Parathyroid adenoma (tissue), 2 donors: ENCODE measurements around the gene HUS1B.

Source experiments
- H2AFZ ChIP-seq: fragments of 300-600 bp; sonication (generic); one replicate; pipeline ENCODE4 v1.7.0; 2017; ENCODE audit warnings: antibody characterized with exemption, mild to moderate bottlenecking
- H3K27ac ChIP-seq: fragments of 300-600 bp; sonication (generic); one replicate; pipeline ENCODE4 v1.7.0; 2017
- H3K27me3 ChIP-seq: fragments of 300-600 bp; sonication (generic); one replicate; pipeline ENCODE4 v1.7.0; 2017; ENCODE audit warnings: low read length; ENCODE audit not compliant: control insufficient read depth, insufficient read depth
- H3K36me3 ChIP-seq: fragments of 300-600 bp; sonication (generic); one replicate; pipeline ENCODE4 v1.7.0; 2017; ENCODE audit warnings: low read length; ENCODE audit not compliant: control insufficient read depth, insufficient read depth
- H3K4me1 ChIP-seq: fragments of 300-600 bp; sonication (generic); one replicate; pipeline ENCODE4 v1.7.0; 2017; ENCODE audit warnings: control low read depth
- H3K4me2 ChIP-seq: fragments of 300-600 bp; sonication (generic); one replicate; pipeline ENCODE4 v1.7.0; 2017; ENCODE audit warnings: low read length
- H3K4me3 ChIP-seq: fragments of 300-600 bp; sonication (generic); one replicate; pipeline ENCODE4 v1.7.0; 2017; ENCODE audit warnings: low read depth, low read length
- H3K79me2 ChIP-seq: fragments of 300-600 bp; sonication (generic); one replicate; pipeline ENCODE4 v1.7.0; 2017; ENCODE audit warnings: control low read depth
- H3K9ac ChIP-seq: fragments of 300-600 bp; sonication (generic); one replicate; pipeline ENCODE4 v1.7.0; 2017; ENCODE audit warnings: mild to moderate bottlenecking
- H3K9me3 ChIP-seq: fragments of 300-600 bp; sonication (generic); one replicate; pipeline ENCODE4 v1.7.0; 2017; ENCODE audit warnings: low read length; ENCODE audit not compliant: control insufficient read depth
- CTCF ChIP-seq: fragments of 300-600 bp; sonication (generic); IDR thresholded peaks from one replicate; pipeline ENCODE4 v1.7.0; 2017; ENCODE audit warnings: antibody characterized with exemption, mild to moderate bottlenecking
- donor health status: primary hyperparathyroidism.

HUS1B gene

DNA sequence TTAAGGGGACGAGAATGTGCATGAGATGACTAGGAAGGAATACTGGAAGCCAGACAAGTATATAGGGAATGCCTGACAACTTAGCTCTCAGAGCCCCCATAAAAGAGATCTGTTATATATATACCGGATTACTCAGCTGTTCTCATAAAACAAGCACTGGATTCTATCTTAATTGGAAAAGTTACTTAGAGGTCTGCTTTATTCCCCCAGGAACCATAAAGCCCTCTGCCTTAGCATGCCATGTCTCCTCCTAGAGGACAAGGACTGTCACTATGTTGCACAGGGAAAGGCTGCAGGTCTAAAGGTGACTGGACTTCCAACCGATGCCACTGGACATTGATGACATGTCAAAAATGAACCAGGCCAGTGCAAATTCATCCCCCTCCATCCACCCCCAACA is 29.6 kb upstream of the HUS1B start:
- Histone ChIP-seq H3K4me1 (peaks cover 2% of the 10 kb centered on the region), H3K4me2 (no peak overlapping the region)
- no peak for TF ChIP-seq CTCF

GRCh38 chr6:684831-685636 is 28.1 kb upstream of the HUS1B start:
- Histone ChIP-seq H3K27me3 (no peaks in the 10 kb centered on the region), H3K4me3 (no peak overlapping the region), H3K36me3 (no peaks in the 10 kb centered on the region), H3K27ac (no peak overlapping the region), H2AFZ (no peak overlapping the region), H3K9me3 (no peaks in the 10 kb centered on the region), H3K4me2 (no peak overlapping the region), H3K79me2 (peaks cover 42% of the 10 kb centered on the region), H3K9ac (no peak overlapping the region), H3K4me1 (peaks cover 2% of the 10 kb centered on the region)
- TF ChIP-seq CTCF, result no peak

More for the DNA sequence above, 29.6 kb upstream of the HUS1B start:
- Histone ChIP-seq H3K9me3 (no peaks in the 10 kb centered on the region), H3K27ac (no peak overlapping the region), H3K9ac (no peak overlapping the region), H3K36me3 (no peaks in the 10 kb centered on the region), H3K79me2 (peaks cover 45% of the 10 kb centered on the region), H3K4me3 (no peak overlapping the region), H3K27me3 (no peaks in the 10 kb centered on the region), H2AFZ (no peak overlapping the region)

GRCh38 chr6:683742-684440 is 27.0 kb upstream of the HUS1B start:
- H3K9me3 ChIP-seq, result no peaks in the 10 kb centered on the region
- H3K79me2 ChIP-seq, result peaks cover 37% of the 10 kb centered on the region
- no peak overlapping the region for H3K4me2 ChIP-seq
- no peaks in the 10 kb centered on the region for H3K27me3 ChIP-seq
- H3K4me1 ChIP-seq, result no peaks in the 10 kb centered on the region
- no peak for TF ChIP-seq CTCF
- no peak overlapping the region for H2AFZ ChIP-seq
- H3K4me3 ChIP-seq, result no peak overlapping the region
- H3K9ac ChIP-seq, result no peak overlapping the region
- H3K36me3 ChIP-seq, result no peaks in the 10 kb centered on the region
- H3K27ac ChIP-seq, result no peak overlapping the region

DNA sequence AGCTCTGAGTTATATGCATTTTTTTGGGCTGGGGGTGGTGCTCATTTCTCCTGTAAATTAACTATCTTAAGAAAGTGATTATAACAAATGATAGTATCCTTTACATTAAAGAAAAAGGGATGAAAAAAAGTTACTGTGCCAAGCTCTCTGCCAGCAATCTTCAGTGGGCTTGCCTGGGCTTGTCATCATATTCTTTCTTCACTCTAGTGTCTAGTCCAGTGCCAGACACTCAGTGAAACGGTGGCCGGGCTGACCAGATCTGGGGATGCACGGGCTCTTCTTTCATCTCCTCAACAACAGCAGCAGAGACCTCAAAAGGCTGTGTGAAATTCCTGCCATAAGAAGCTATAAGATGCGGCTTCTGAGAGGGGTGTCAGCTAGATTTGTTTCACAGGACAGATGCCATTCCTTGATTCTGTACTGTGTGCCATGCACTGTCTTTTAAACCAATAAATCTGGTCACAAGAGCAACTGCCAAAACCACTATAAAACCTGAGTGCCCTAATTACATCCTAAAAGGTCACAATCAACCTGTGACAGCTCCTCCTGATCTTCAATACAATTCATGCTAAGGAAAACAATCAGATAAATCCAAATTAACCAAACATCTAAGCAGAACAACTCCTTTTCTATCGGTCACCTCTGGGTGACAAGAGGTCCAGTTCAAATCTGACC is 23.9 kb upstream of the HUS1B start:
- no peaks in the 10 kb centered on the region for H3K9me3 ChIP-seq
- H3K79me2 ChIP-seq, result peaks cover 36% of the 10 kb centered on the region
- no peak overlapping the region for H3K27ac ChIP-seq
- no peak overlapping the region for H3K9ac ChIP-seq
- H3K4me1 ChIP-seq, result no peaks in the 10 kb centered on the region
- no peak overlapping the region for H2AFZ ChIP-seq
- no peak overlapping the region for H3K4me2 ChIP-seq
- no peak overlapping the region for H3K4me3 ChIP-seq
- TF ChIP-seq CTCF, result no peak
- no peaks in the 10 kb centered on the region for H3K27me3 ChIP-seq
- no peaks in the 10 kb centered on the region for H3K36me3 ChIP-seq
